ENCODE data around the gene NLRP7.
"Not testable (repeated sequence)": the region's sequence is repeated elsewhere in the genome, so short reads cannot be mapped to it uniquely, and the experiment has no call there.

The NLRP7 gene

DNA sequence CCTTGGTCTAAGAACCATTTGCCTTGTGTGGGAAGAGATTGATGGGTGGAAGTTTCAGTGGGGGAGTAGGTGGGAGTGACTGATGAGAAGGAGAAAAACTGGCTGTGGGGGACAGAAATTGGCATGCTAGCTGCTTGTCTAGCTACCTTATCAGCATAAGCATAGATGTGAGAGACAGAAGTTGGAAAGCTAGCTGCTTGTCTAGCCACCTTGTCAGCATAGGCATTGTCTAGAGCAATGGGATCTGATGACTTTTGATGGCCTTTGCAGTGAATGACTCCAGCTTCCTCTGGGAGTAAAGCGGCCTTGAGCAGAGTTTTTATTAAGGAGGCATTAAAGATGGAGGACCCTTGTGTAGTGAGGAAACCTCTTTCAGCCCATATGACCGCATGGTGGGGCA, 51.3 kb downstream of the NLRP7 start:
- TF ChIP-seq, protein P1, sequence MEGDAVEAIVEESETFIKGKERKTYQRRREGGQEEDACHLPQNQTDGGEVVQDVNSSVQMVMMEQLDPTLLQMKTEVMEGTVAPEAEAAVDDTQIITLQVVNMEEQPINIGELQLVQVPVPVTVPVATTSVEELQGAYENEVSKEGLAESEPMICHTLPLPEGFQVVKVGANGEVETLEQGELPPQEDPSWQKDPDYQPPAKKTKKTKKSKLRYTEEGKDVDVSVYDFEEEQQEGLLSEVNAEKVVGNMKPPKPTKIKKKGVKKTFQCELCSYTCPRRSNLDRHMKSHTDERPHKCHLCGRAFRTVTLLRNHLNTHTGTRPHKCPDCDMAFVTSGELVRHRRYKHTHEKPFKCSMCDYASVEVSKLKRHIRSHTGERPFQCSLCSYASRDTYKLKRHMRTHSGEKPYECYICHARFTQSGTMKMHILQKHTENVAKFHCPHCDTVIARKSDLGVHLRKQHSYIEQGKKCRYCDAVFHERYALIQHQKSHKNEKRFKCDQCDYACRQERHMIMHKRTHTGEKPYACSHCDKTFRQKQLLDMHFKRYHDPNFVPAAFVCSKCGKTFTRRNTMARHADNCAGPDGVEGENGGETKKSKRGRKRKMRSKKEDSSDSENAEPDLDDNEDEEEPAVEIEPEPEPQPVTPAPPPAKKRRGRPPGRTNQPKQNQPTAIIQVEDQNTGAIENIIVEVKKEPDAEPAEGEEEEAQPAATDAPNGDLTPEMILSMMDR (conservative IDR thresholded peaks at IDR 0.05; ENCODE audit: low read depth, low read length), result no peak
- no peak overlapping the region for H3K4me3 ChIP-seq (ENCODE audit: low read length)
- DNase-seq (ENCODE audit: low read depth), result no peak

DNA sequence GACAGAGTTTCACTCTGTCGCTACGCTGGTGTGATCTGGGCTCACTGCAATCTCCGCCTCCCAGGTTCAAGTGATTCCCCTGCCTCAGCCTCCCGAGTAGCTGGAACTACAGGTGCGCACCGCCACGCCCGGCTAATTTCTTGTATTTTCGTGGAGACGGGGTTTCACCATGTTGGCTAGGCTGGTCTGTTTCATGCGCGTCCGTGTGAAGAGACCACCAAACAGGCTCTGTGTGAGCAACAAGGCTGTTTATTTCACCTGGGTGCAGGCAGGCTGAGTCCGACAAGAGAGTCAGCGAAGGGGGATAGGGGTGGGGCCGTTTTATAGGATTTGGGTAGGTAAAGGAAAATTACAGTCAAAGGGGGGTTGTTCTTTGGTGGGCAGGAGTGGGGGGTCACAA, 53.2 kb downstream of the NLRP7 start:
- DNase-seq (ENCODE audit: low read depth); H3K4me3 ChIP-seq (ENCODE audit: low read length): not testable (repeated sequence)

DNA sequence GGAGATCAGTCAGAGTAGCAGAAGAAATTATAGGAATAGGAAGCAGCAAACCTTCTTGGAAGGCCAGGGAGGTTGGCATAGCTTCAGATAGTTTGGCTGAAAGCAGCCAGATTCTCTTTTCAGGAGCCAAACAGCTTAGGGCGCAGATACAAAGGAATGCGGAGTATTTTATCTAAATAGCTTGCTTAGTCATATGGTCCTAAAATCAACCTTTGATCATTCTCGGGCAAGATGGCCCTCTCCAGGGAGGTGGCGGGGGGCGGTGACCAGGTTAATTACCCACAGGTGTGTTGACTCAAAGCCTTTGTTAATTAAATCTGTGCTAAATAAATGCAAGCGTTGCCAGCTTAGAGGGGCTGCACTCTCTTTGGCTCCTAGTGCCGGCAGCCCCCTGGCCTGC, 53.9 kb downstream of the NLRP7 start:
- TF ChIP-seq, protein P1 (conservative IDR thresholded peaks at IDR 0.05; ENCODE audit: low read depth, low read length), result no peak
- no peak overlapping the region for H3K4me3 ChIP-seq (ENCODE audit: low read length)
- DNase-seq (ENCODE audit: low read depth), result no peak

DNA sequence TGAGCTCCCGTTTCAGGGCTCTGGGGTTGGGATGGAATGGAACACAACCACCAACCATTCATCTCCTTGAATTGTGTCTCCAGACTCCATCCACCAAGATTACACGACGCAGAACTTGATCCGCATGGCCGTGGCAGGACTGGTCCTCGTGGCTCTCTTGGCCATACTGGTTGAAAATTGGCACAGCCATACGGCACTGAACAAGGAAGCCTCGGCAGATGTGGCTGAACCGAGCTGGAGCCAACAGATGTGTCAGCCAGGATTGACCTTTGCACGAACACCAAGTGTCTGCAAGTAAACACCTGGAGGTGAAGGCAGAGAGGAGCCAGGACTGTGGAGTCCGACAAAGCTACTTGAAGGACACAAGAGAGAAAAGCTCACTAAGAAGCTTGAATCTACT, 57.8 kb downstream of the NLRP7 start:
- no peak overlapping the region for H3K4me3 ChIP-seq (ENCODE audit: low read length)
- DNase-seq (ENCODE audit: low read depth), result no peak
- TF ChIP-seq, protein P1 (conservative IDR thresholded peaks at IDR 0.05; ENCODE audit: low read depth, low read length), result no peak

DNA sequence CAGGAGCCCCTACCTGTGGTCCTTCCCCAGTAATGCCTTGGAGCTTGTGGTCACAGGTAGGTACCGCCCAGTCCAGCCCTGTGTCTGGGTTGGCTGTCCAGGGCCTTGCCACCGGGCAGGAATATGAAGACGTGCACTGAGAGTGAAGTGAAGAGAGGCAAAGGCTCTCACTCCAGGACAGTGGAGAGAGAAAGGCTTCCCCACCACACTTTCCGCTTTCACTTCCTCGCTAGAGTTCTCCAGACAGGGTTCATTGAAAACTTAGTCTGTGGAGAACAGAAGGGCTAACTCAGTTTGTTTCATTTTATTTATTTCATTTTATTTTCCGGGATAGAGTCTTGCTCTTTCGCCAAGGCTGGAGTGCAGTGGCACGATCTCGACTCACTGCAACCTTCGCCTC, 59.1 kb downstream of the NLRP7 start:
- no peak overlapping the region for H3K4me3 ChIP-seq (ENCODE audit: low read length)
- TF ChIP-seq, protein P1 (conservative IDR thresholded peaks at IDR 0.05; ENCODE audit: low read depth, low read length), result no peak
- no peak for DNase-seq (ENCODE audit: low read depth)

DNA sequence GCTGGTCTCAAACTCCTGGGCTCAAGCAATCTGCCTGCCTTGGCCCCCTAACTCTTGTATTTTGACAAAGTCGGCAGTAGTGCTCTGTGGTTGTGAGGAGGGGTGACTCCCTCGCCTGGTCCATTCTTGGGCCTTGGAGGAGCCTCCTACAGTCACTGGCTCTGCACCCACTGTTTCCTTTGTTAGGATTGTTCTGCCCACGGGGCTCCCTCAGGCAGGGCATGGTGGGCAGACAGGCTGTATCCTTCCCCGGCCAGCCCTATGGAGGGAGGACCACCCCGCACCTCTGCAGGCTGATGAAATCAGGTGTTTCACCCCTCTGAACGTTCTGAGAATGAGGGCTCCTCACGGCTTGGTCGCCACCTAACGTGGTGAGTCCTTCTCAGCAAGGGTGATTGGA, 64.1 kb downstream of the NLRP7 start:
- H3K4me3 ChIP-seq (ENCODE audit: low read length), result no peak overlapping the region
- TF ChIP-seq, protein P1 (conservative IDR thresholded peaks at IDR 0.05; ENCODE audit: low read depth, low read length), result no peak

DNA sequence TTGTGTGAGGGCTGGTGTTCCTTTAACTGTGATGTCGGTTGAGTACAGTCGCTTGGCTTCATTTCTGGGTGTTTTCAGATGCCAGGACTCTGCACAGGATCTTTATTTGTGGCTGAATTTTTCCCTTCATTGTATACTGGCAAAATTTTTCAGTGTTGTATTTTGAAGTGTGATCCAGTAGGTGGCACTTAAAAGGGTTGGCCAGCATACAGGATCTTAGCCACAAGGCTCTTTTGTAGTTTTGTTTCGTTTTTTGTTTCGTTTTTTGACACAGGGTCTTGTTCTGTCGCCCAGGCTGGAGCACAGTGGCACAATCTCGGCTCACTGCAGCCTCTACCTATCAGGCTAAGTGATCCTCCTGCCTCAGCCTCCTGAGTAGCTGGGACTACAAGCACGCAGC, 64.6 kb downstream of the NLRP7 start:
- TF ChIP-seq, protein P1 (conservative IDR thresholded peaks at IDR 0.05; ENCODE audit: low read depth, low read length), result no peak
- DNase-seq (ENCODE audit: low read depth), result no peak
- no peak overlapping the region for H3K4me3 ChIP-seq (ENCODE audit: low read length)

More for the DNA sequence above, 64.1 kb downstream of the NLRP7 start:
- no peak for DNase-seq (ENCODE audit: low read depth)

DNA sequence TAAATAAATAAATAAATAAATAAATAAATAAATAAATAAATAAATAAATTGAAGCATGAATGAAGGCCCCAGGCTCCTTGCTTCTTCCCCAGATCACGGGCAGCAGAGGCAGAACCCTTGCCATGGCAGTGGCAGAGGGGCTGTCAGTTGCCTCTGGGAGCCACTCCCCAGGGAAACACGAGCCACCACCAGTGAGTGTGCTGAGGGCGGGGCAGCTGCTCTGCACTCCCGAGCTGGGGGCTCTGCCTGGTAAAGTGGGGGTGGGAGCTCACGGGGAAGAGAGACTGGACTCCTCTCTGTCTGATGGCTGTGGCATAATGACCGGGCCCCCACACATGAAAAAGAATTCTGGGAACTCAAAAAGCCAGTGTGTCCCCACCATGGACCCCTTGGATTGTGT, 65.4 kb downstream of the NLRP7 start:
- no peak for DNase-seq (ENCODE audit: low read depth)
- TF ChIP-seq, protein P1 (conservative IDR thresholded peaks at IDR 0.05; ENCODE audit: low read depth, low read length), result no peak
- no peak overlapping the region for H3K4me3 ChIP-seq (ENCODE audit: low read length)

Data from retinal pigment epithelial cell (primary cell).